H1 (cell line): ENCODE data around the gene P2RX2. TPM values are rescaled to one million over a fixed set of nuclear protein-coding genes. Genes with fewer than 3 reads are reported as not detected.

Experiments used
- CTCF ChIA-PET: fragments of 300-600 bp; sonication (Branson Sonifier 250); formaldehyde crosslinking; loops from one replicate; lab custom pipeline; 2021; ENCODE audit not compliant: partially characterized antibody; lab: Charles Lee
- POLR2A ChIA-PET: fragments of 300-600 bp; sonication (Branson Sonifier 250); formaldehyde crosslinking; loops from one replicate; lab custom pipeline; 2021; ENCODE audit warnings: inconsistent platforms; ENCODE audit not compliant: partially characterized antibody; lab: Charles Lee
- DNase-seq, 2 experiments: peaks; one replicate each; pipeline versions ENCODE4 v3.0.0 to v3.0.0-alpha.2; 2010 to 2022; ENCODE audit warnings: low spot score in 2 of 2, low read depth in 1 of 2, mixed read lengths in 1 of 2
- FAIRE-seq: peaks from 2 replicates; lab custom pipeline; 2011; peaks lifted over from hg19 to GRCh38; lab: Jason Lieb, UNC
- H2AFZ ChIP-seq: 2 replicates; pipeline ENCODE4 v1.8.1; 2012; ENCODE audit warnings: low read length, inconsistent platforms
- H2AK5ac ChIP-seq: 2 replicates; pipeline ENCODE4 v1.6.1; 2013; ENCODE audit warnings: low read depth, low read length
- H2BK120ac ChIP-seq: replicated peaks from 2 replicates; pipeline ENCODE3; 2013; ENCODE audit warnings: low read depth, low read length, inconsistent platforms
- H2BK12ac ChIP-seq: 2 replicates; pipeline ENCODE4 v1.6.1; 2013; ENCODE audit warnings: low read depth, low read length
- H2BK15ac ChIP-seq: 2 replicates; pipeline ENCODE4 v1.6.1; 2013; ENCODE audit warnings: low read length
- H2BK20ac ChIP-seq: 2 replicates; pipeline ENCODE4 v1.6.1; 2013; ENCODE audit warnings: low read length
- H2BK5ac ChIP-seq: 2 replicates; pipeline ENCODE4 v1.6.1; 2013; ENCODE audit warnings: low read depth, low read length
- H3K14ac ChIP-seq: 2 replicates; pipeline ENCODE4 v1.6.1; 2013; ENCODE audit warnings: inconsistent platforms; ENCODE audit not compliant: insufficient read length
- H3K18ac ChIP-seq: 2 replicates; pipeline ENCODE4 v1.6.1; 2013; ENCODE audit warnings: low read length; ENCODE audit errors: extremely low read depth
- H3K23ac ChIP-seq: 2 replicates; pipeline ENCODE4 v1.6.1; 2013; ENCODE audit warnings: inconsistent platforms; ENCODE audit not compliant: insufficient read length
- H3K23me2 ChIP-seq: 2 replicates; pipeline ENCODE4 v1.6.1; 2013; ENCODE audit warnings: low read depth, low read length
- H3K27ac ChIP-seq: 2 replicates; pipeline ENCODE4 v1.6.1; 2011; ENCODE audit warnings: low read depth, low read length, inconsistent platforms
- H3K27me3 ChIP-seq, 4 experiments: replicated peaks in 1 of 4; 1 replicate in 1 of 4; 2 replicates in 3 of 4; pipeline versions ENCODE4 v1.6.1 to v1.8.1; 2011 to 2013; ENCODE audit warnings: low read length in 3 of 4, mild to moderate bottlenecking in 3 of 4, inconsistent platforms in 2 of 4, mixed read lengths in 2 of 4, moderate library complexity in 1 of 4; ENCODE audit not compliant: control insufficient read depth in 3 of 4, insufficient read depth in 3 of 4; ENCODE audit errors: extremely low read depth in 1 of 4
- H3K36me3 ChIP-seq, 4 experiments: 2 replicates each; pipeline versions ENCODE4 v1.6.1 to v1.8.1; 2011 to 2013; ENCODE audit warnings: mild to moderate bottlenecking in 4 of 4, low read length in 3 of 4, moderate library complexity in 2 of 4, control low read depth in 1 of 4, inconsistent platforms in 1 of 4; ENCODE audit not compliant: insufficient read depth in 4 of 4, control insufficient read depth in 2 of 4
- H3K4ac ChIP-seq: replicated peaks from 2 replicates; pipeline ENCODE3; 2013; ENCODE audit warnings: low read length, low read depth, mixed read lengths, inconsistent platforms; ENCODE audit not compliant: insufficient read length
- H3K4me1 ChIP-seq, 4 experiments: replicated peaks in 1 of 4; 1 replicate in 1 of 4; 2 replicates in 3 of 4; pipeline versions ENCODE4 v1.6.1 to v1.8.1; 2011 to 2013; ENCODE audit warnings: low read length in 3 of 4, inconsistent platforms in 2 of 4, mixed read lengths in 1 of 4; ENCODE audit not compliant: insufficient read depth in 4 of 4, control insufficient read depth in 3 of 4
- H3K4me2 ChIP-seq, 2 experiments: 2 replicates each; pipeline versions ENCODE4 v1.6.1 to v1.8.1; 2011 to 2013; ENCODE audit warnings: low read depth in 2 of 2, low read length in 2 of 2, control low read depth in 1 of 2, inconsistent platforms in 1 of 2, mild to moderate bottlenecking in 1 of 2; ENCODE audit not compliant: insufficient read depth in 1 of 2
- H3K4me3 ChIP-seq, 4 experiments: fragments of 200-600, 300-600 bp in 1 of 4; sonication (generic), shearing (Covaris generic), sonication (Bioruptor Twin) in 1 of 4; 2 replicates each; pipeline versions ENCODE4 v1.5.1 to v1.8.1; 2011 to 2016; ENCODE audit warnings: low read length in 4 of 4, low read depth in 3 of 4, control low read depth in 2 of 4, inconsistent platforms in 2 of 4, mild to moderate bottlenecking in 2 of 4, mixed read lengths in 1 of 4, moderate library complexity in 1 of 4; ENCODE audit not compliant: insufficient read depth in 2 of 4; ENCODE audit errors: extremely low read depth in 1 of 4
- H3K56ac ChIP-seq: replicated peaks from 2 replicates; pipeline ENCODE3; 2013; ENCODE audit warnings: low read depth, mild to moderate bottlenecking, mixed read lengths, low read length, inconsistent platforms; ENCODE audit not compliant: insufficient read length
- H3K79me1 ChIP-seq: 2 replicates; pipeline ENCODE4 v1.6.1; 2013; ENCODE audit warnings: low read depth, low read length, control low read depth
- H3K79me2 ChIP-seq, 2 experiments: 2 replicates each; pipeline versions ENCODE4 v1.6.1 to v1.8.1; 2012 to 2013; ENCODE audit warnings: low read length in 2 of 2, mild to moderate bottlenecking in 2 of 2, inconsistent platforms in 1 of 2; ENCODE audit not compliant: insufficient read depth in 2 of 2, control insufficient read depth in 1 of 2
- H3K9ac ChIP-seq, 4 experiments: replicated peaks in 1 of 4; 1 replicate in 1 of 4; 2 replicates in 3 of 4; pipeline versions ENCODE4 v1.6.1 to v1.8.1; 2011 to 2013; ENCODE audit warnings: low read depth in 3 of 4, low read length in 3 of 4, control low read depth in 2 of 4, mild to moderate bottlenecking in 2 of 4, moderate library complexity in 2 of 4, inconsistent platforms in 1 of 4; ENCODE audit errors: extremely low read depth in 1 of 4
- H3K9me3 ChIP-seq, 2 experiments: 2 replicates each; pipeline versions ENCODE4 v1.6.1 to v1.8.1; 2012 to 2013; ENCODE audit warnings: mild to moderate bottlenecking in 2 of 2, moderate library complexity in 2 of 2, control low read depth in 1 of 2, inconsistent platforms in 1 of 2, low read depth in 1 of 2, low read length in 1 of 2, mixed read lengths in 1 of 2; ENCODE audit not compliant: insufficient read depth in 2 of 2
- H4K20me1 ChIP-seq, 2 experiments: replicated peaks in 1 of 2; 2 replicates each; pipeline versions ENCODE3 to v1.8.1; 2011 to 2013; ENCODE audit warnings: inconsistent platforms in 2 of 2, low read length in 2 of 2, mild to moderate bottlenecking in 1 of 2; ENCODE audit not compliant: insufficient read depth in 2 of 2, control insufficient read depth in 1 of 2
- H4K5ac ChIP-seq: 2 replicates; pipeline ENCODE4 v1.6.1; 2013; ENCODE audit warnings: low read length, low read depth, mixed read lengths, inconsistent platforms; ENCODE audit not compliant: insufficient read length
- H4K8ac ChIP-seq: 2 replicates; pipeline ENCODE4 v1.8.0; 2013; ENCODE audit warnings: mild to moderate bottlenecking, moderate library complexity, low read length, inconsistent platforms; ENCODE audit not compliant: insufficient read depth; ENCODE audit errors: extremely low read depth
- H4K91ac ChIP-seq: replicated peaks from 2 replicates; pipeline ENCODE3; 2013; ENCODE audit warnings: low read length, mixed read lengths, inconsistent platforms; ENCODE audit not compliant: insufficient read length
- CBX8 ChIP-seq: fragments of 300-800, 300-1000 bp; sonication (generic); IDR thresholded peaks from 2 replicates; pipeline ENCODE4 v1.7.1; 2016; ENCODE audit warnings: low read depth, low read length, borderline replicate concordance
- WGBS, 2 experiments: shearing (Covaris generic) in 1 of 2; methylation state at CpG; one replicate each; pipeline versions ENCODE4 v1.1.6 to v1.1.7; 2013 to 2015; ENCODE audit warnings: low lambda C conversion rate in 2 of 2, mixed read lengths in 2 of 2, inconsistent platforms in 1 of 2, low coverage in 1 of 2, missing lambda C conversion rate in 1 of 2; ENCODE audit not compliant: insufficient replicate concordance in 2 of 2, insufficient coverage in 1 of 2, insufficient read length in 1 of 2; ENCODE audit errors: extremely low coverage in 1 of 2, missing lambda C conversion rate in 1 of 2; 5-methylcytosine and 5-hydroxymethylcytosine counted together
- polyA plus RNA-seq, 7 experiments: library from polyadenylated mRNA; depleted of rRNA in 3 of 7; stranded (reverse) in 5 of 7; unstranded in 2 of 7; fragments of >200 nt in 5 of 7; fragments of 200-250 nt in 2 of 7; gene quantifications; 1 replicate in 5 of 7; 2 replicates in 1 of 7; 4 replicates in 1 of 7; pipeline versions ENCODE4 v1.2.1 to v1.2.3, GENCODE V29; 2011 to 2013; ENCODE audit warnings: missing spikeins in 2 of 7, mixed read lengths in 2 of 7
- total RNA-seq: library from RNA; stranded (reverse); fragmentation: NEBNext Ultra II Directional; extraction: Animal tissue kit (Norgen Biotek cat#: 25700); gene quantifications from 2 replicates; pipeline ENCODE4 v1.2.1, GENCODE V29; 2021

The P2RX2 gene
- total and polyA plus RNA-seq, 2 of the 8 experiments (the other 6 are each of a cell fraction or from before 2014, with no cell fraction given) = 0.84 to 2.2 TPM

- Histone ChIP-seq H2BK15ac (no peak overlapping the region; the same call in 1 of the 2 replicates), H3K4me3 (no peak overlapping the region), H3K4ac (no peak overlapping the region), H3K56ac (no peak overlapping the region), H3K18ac (no peak overlapping the region), H2BK20ac (no peak overlapping the region), H3K4me1 (peaks cover 0 to 3% (median 1%) of the 10 kb centered on the region in 4 experiments; a peak in 3 of 7 replicates), H3K27ac (no peak overlapping the region), H3K23me2 (peaks cover 4% of the 10 kb centered on the region; the same call in 1 of the 2 replicates), H3K23ac (no peak overlapping the region), H3K9me3 (peaks cover 0 to 7% of the 10 kb centered on the region in 2 experiments; a peak in 1 of 4 replicates), H2AK5ac (no peak overlapping the region), H3K9ac (no peak overlapping the region), H2BK12ac (no peak overlapping the region), H3K14ac (no peak overlapping the region), H3K27me3 (peaks cover 18 to 56% (median 52%) of the 10 kb centered on the region in 4 experiments), H4K8ac (no peak overlapping the region), H2BK5ac (no peak overlapping the region), H3K4me2 (no peak overlapping the region), H4K20me1 (peaks cover 0 to 6% of the 10 kb centered on the region in 2 experiments), H2BK120ac (no peak overlapping the region), H3K79me1 (no peaks in the 10 kb centered on the region), H3K36me3 (no peaks in the 10 kb centered on the region), H4K5ac (no peak overlapping the region), H4K91ac (no peak overlapping the region), H2AFZ (no peak overlapping the region), H3K79me2 (no peaks in the 10 kb centered on the region)
- POLR2A ChIA-PET = interaction anchor here (1.0 to 3.3 kb wide), 4 partner anchors 13 to 36 kb away, joined by 3 to 20 read pairs (median 4); no protein-coding TSS in a partner anchor
- FAIRE-seq (no peak), DNase-seq (no peak)
- TF ChIP-seq CBX8 = no peak
- CTCF ChIA-PET = interaction anchor here (1.3 to 2.8 kb wide), 8 partner anchors 13 to 181 kb away, joined by 3 to 13 read pairs (median 5); no protein-coding TSS in a partner anchor
- WGBS, 2 experiments = 84% methylated on average over 11 of the region's 11 CpGs; no CpG with 5 or more reads in 1 of the 2 experiments
Observed at GRCh38 chr12:132595183-132595582, 23.4 kb upstream of the P2RX2 start.
